ENCODE data around the gene LCA5. TPM values are rescaled to one million over a fixed set of nuclear protein-coding genes. Genes with fewer than 3 reads are reported as not detected.

LCA5 gene
- total RNA-seq, 1 experiment from 2014 or later = 2.0 TPM

GRCh38 chr6:79513111-79513510 is 24.1 kb downstream of the LCA5 start:
- no peaks in the 10 kb centered on the region for H3K9me2 ChIP-seq (ENCODE audit: insufficient read depth)
- intact Hi-C loops (cut with micrococcal nuclease) = no loop called here
- H3K4me1 ChIP-seq (ENCODE audit: control insufficient read depth in 1 of 2, insufficient read depth in 2 of 2, low read length in 2 of 2) = no peaks in the 10 kb centered on the region
- RAD21 ChIA-PET (ENCODE audit: low non-redundant PET in 1 of 2, low total read pairs in 2 of 2, uncharacterized antibody in 2 of 2, unreplicated experiment in 2 of 2) = no interaction called here
- no peak for TF ChIP-seq RAD21 (IDR thresholded peaks at IDR 0.05; ENCODE audit: low read depth)
- TF ChIP-seq, protein P1, sequence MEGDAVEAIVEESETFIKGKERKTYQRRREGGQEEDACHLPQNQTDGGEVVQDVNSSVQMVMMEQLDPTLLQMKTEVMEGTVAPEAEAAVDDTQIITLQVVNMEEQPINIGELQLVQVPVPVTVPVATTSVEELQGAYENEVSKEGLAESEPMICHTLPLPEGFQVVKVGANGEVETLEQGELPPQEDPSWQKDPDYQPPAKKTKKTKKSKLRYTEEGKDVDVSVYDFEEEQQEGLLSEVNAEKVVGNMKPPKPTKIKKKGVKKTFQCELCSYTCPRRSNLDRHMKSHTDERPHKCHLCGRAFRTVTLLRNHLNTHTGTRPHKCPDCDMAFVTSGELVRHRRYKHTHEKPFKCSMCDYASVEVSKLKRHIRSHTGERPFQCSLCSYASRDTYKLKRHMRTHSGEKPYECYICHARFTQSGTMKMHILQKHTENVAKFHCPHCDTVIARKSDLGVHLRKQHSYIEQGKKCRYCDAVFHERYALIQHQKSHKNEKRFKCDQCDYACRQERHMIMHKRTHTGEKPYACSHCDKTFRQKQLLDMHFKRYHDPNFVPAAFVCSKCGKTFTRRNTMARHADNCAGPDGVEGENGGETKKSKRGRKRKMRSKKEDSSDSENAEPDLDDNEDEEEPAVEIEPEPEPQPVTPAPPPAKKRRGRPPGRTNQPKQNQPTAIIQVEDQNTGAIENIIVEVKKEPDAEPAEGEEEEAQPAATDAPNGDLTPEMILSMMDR (IDR thresholded peaks at IDR 0.05 in 2 of 3, conservative IDR thresholded peaks at IDR 0.05 in 1 of 3; ENCODE audit: borderline replicate concordance in 1 of 3, insufficient read depth in 1 of 3, low read depth in 2 of 3, low read length in 2 of 3) = no peak
- no peak for TF ChIP-seq SP1 (IDR thresholded peaks at IDR 0.05; ENCODE audit: low read depth)
- TF ChIP-seq, protein P2, sequence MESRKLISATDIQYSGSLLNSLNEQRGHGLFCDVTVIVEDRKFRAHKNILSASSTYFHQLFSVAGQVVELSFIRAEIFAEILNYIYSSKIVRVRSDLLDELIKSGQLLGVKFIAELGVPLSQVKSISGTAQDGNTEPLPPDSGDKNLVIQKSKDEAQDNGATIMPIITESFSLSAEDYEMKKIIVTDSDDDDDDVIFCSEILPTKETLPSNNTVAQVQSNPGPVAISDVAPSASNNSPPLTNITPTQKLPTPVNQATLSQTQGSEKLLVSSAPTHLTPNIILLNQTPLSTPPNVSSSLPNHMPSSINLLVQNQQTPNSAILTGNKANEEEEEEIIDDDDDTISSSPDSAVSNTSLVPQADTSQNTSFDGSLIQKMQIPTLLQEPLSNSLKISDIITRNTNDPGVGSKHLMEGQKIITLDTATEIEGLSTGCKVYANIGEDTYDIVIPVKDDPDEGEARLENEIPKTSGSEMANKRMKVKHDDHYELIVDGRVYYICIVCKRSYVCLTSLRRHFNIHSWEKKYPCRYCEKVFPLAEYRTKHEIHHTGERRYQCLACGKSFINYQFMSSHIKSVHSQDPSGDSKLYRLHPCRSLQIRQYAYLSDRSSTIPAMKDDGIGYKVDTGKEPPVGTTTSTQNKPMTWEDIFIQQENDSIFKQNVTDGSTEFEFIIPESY (IDR thresholded peaks at IDR 0.05; ENCODE audit: extremely low read depth, insufficient replicate concordance, low read length) = no peak
- TF ChIP-seq SIN3A (IDR thresholded peaks at IDR 0.05; ENCODE audit: low read depth) = no peak
- TF ChIP-seq SRF (IDR thresholded peaks at IDR 0.05; ENCODE audit: low read depth) = no peak
- TF ChIP-seq POLR2AphosphoS5 (IDR thresholded peaks at IDR 0.05; ENCODE audit: low read depth, low read length) = no peak
- TF ChIP-seq EZH2phosphoT487 (IDR thresholded peaks at IDR 0.05; ENCODE audit: borderline replicate concordance) = no peak
- TF ChIP-seq POLR2A (IDR thresholded peaks at IDR 0.05; ENCODE audit: borderline replicate concordance, extremely low read depth, insufficient read depth, insufficient read length) = no peak
- TF ChIP-seq JUND (IDR thresholded peaks at IDR 0.05) = no peak
- TF ChIP-seq, protein P3, sequence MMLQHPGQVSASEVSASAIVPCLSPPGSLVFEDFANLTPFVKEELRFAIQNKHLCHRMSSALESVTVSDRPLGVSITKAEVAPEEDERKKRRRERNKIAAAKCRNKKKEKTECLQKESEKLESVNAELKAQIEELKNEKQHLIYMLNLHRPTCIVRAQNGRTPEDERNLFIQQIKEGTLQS (IDR thresholded peaks at IDR 0.05) = no peak
- no peak for TF ChIP-seq EGR1 (IDR thresholded peaks at IDR 0.05; ENCODE audit: low read depth)
- no peak for TF ChIP-seq ZNF274 (IDR thresholded peaks at IDR 0.05; ENCODE audit: low read depth, low read length)
- TF ChIP-seq, protein P4, sequence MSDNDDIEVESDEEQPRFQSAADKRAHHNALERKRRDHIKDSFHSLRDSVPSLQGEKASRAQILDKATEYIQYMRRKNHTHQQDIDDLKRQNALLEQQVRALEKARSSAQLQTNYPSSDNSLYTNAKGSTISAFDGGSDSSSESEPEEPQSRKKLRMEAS (IDR thresholded peaks at IDR 0.05) = no peak
- TF ChIP-seq TCF7L2 (IDR thresholded peaks at IDR 0.05; ENCODE audit: borderline replicate concordance, extremely low read depth, insufficient read depth, insufficient read length) = no peak
- no peak for TF ChIP-seq REST (IDR thresholded peaks at IDR 0.05; ENCODE audit: low read depth)
- TF ChIP-seq CBX3 (IDR thresholded peaks at IDR 0.05; ENCODE audit: low read depth) = no peak
- no peak for TF ChIP-seq EZH2 (IDR thresholded peaks at IDR 0.05)
- TF ChIP-seq CEBPB (IDR thresholded peaks at IDR 0.05; ENCODE audit: low read depth) = no peak
- TF ChIP-seq YY1 (IDR thresholded peaks at IDR 0.05; ENCODE audit: extremely low read depth, insufficient replicate concordance, low read depth, low read length) = no peak
- H4K20me1 ChIP-seq (ENCODE audit: insufficient read depth) = no peaks in the 10 kb centered on the region
- DNase-seq (ENCODE audit: low read depth, low spot score) (no peak), ATAC-seq (no peak)
- H3K27ac ChIP-seq (ENCODE audit: low read depth, low read length) = no peak overlapping the region
- POLR2A ChIA-PET = no interaction called here
- H3K9ac ChIP-seq (ENCODE audit: low read length) = no peak overlapping the region
- no peaks in the 10 kb centered on the region for H3K36me3 ChIP-seq (ENCODE audit: control insufficient read depth in 1 of 2, insufficient read depth in 2 of 2, low read length in 2 of 2)
- H3K4me2 ChIP-seq (ENCODE audit: low read length) = no peak overlapping the region
- no peaks in the 10 kb centered on the region for H3K9me3 ChIP-seq (ENCODE audit: control insufficient read depth in 1 of 2, insufficient read depth in 1 of 2, low read depth in 1 of 2, low read length in 2 of 2)
- no peak overlapping the region for H3K4me3 ChIP-seq (replicated peaks in 1 of 2; ENCODE audit: low read depth in 1 of 2, low read length in 2 of 2)
- BruUV-seq (replicated peaks) = no TSS peak
- no peaks in the 10 kb centered on the region for H3K27me3 ChIP-seq (ENCODE audit: insufficient read depth, low read length)
- no peaks in the 10 kb centered on the region for H3K79me2 ChIP-seq (ENCODE audit: insufficient read depth, low read length)
- no peak overlapping the region for H2AFZ ChIP-seq (ENCODE audit: low read depth, low read length, poor library complexity, severe bottlenecking)
- CTCF ChIA-PET = no interaction called here
